HG02642 (cell line): Measurements from ENCODE around the gene FUZ.

Experiments
- ATAC-seq: cut with Tn5 transposase; IDR thresholded peaks from one replicate; pipeline ENCODE4 v1.9.1; 2021; ENCODE audit warnings: mild to moderate bottlenecking; ENCODE audit not compliant: unreplicated experiment, poor library complexity

The FUZ gene

GRCh38 chr19:49766007-49766929, 46.8 kb downstream of the FUZ start:
- peak; percentile 93 for ATAC-seq

GRCh38 chr19:49764341-49764740, 48.8 kb downstream of the FUZ start:
- ATAC-seq = no peak

- ATAC-seq = no peak
Measured at GRCh38 chr19:49763230-49763629, 49.9 kb downstream of the FUZ start, which contains the start of gene TSKS. Gene TSKS (minus strand): TSS chr19:49763306. CDS start chr19:49763247, 59 bp downstream.

GRCh38 chr19:49761625-49762311, 51.3 kb downstream of the FUZ start:
- no peak for ATAC-seq

- no peak for ATAC-seq
Measured at GRCh38 chr19:49761249-49761624, 51.9 kb downstream of the FUZ start.

- ATAC-seq = no peak
Measured at GRCh38 chr19:49758292-49758691, 54.8 kb downstream of the FUZ start.
